NT2/D1 (cell line): ENCODE results near the gene EVI5L.

Experiments
- SUZ12 ChIP-seq: IDR thresholded peaks from 2 replicates; pipeline ENCODE4 v1.6.1; 2011; ENCODE audit not compliant: insufficient read length, insufficient read depth; ENCODE audit errors: extremely low read depth
- YY1 ChIP-seq: IDR thresholded peaks from 2 replicates; pipeline ENCODE4 v1.6.1; 2011; ENCODE audit not compliant: insufficient read length, insufficient read depth
- ZNF274 ChIP-seq: IDR thresholded peaks from 2 replicates; pipeline ENCODE4 v1.6.1; 2011; ENCODE audit warnings: mild to moderate bottlenecking, low read depth, low read length

DNA sequence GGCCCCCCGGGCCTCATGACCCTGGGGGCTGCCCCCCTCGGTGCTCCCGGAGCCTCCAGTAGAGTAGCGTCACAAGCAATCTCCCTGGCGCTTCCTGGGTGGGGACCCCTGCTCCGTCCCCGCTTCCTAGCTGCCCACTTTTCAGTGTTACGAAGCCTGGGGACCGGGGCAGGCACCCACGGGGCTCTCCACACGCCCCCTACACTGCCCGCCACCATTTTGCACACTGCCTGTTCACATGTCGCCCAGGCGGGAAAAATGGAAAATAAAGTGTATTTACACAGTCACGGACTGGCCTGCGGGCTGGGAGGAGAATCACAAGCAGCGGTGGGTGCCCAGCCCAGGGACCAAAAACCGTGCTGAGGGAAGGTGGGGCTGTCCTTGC, 34.7 kb downstream of the EVI5L start:
- TF ChIP-seq SUZ12 (no peak), YY1 (no peak), ZNF274 (no peak)
